Retinal pigment epithelial cell (primary cell): ENCODE measurements around the gene ADAMTS8.

Experiments
- DNase-seq: peaks from one replicate; pipeline ENCODE4 v3.0.0-alpha.2; 2010; ENCODE audit warnings: low read depth
- H3K4me3 ChIP-seq: 2 replicates; pipeline ENCODE4 v1.5.1; 2011; ENCODE audit warnings: mild to moderate bottlenecking, low read length, control low read depth, moderate library complexity
- CTCF ChIP-seq: conservative IDR thresholded peaks from 2 replicates; pipeline ENCODE4 v1.5.1; 2011; ENCODE audit warnings: low read depth, low read length, control low read depth, inconsistent platforms

The ADAMTS8 gene

GRCh38 chr11:130435671-130436070, 7.3 kb upstream of the ADAMTS8 start:
- no peak overlapping the region for H3K4me3 ChIP-seq
- no peak for DNase-seq
- TF ChIP-seq CTCF, result no peak

GRCh38 chr11:130434521-130435223, 6.3 kb upstream of the ADAMTS8 start:
- TF ChIP-seq CTCF, result peak; percentile 91
- peak overlapping the region; percentile 72 for H3K4me3 ChIP-seq
- DNase-seq, result peak; percentile 43

- no peak overlapping the region for H3K4me3 ChIP-seq
- no peak for DNase-seq
- TF ChIP-seq CTCF, result no peak
These were observed 4.9 kb upstream of the ADAMTS8 start for GRCh38 chr11:130433357-130433756.

- TF ChIP-seq CTCF, result no peak
- no peak for DNase-seq
- no peak overlapping the region for H3K4me3 ChIP-seq
These were observed 3.4 kb upstream of the ADAMTS8 start for GRCh38 chr11:130431801-130432200.

GRCh38 chr11:130431331-130431773, 2.9 kb upstream of the ADAMTS8 start:
- H3K4me3 ChIP-seq, result no peak overlapping the region
- TF ChIP-seq CTCF, result peak; percentile 84
- no peak for DNase-seq

GRCh38 chr11:130429983-130430382, 1.6 kb upstream of the ADAMTS8 start:
- TF ChIP-seq CTCF, result no peak
- no peak for DNase-seq
- no peak overlapping the region for H3K4me3 ChIP-seq

- no peak overlapping the region for H3K4me3 ChIP-seq
- DNase-seq, result no peak
- no peak for TF ChIP-seq CTCF
These were observed 792 bp upstream of the ADAMTS8 start for GRCh38 chr11:130429120-130429681.
